HepG2 (cell line): ENCODE data around the gene KRT77. TPM values are rescaled to one million over a fixed set of nuclear protein-coding genes. Genes with fewer than 3 reads are reported as not detected.

Source experiments
- ATAC-seq: fragments of 200-7000 bp; cut with Tn5 transposase; 3 replicates; pipeline ENCODE4 v1.9.1; 2020; ENCODE audit warnings: mild to moderate bottlenecking, moderate library complexity
- BruUV-seq: library from RNA; stranded (reverse); fragments of 400-500 nt; replicated peaks from 2 replicates; lab custom pipeline; 2021; lab: Mats Ljungman, UMichigan
- CTCF ChIA-PET: fragments of 300-600 bp; formaldehyde crosslinking; extraction: SDS; loops from one replicate; lab custom pipeline; 2021; ENCODE audit warnings: low total read pairs, inconsistent platforms, low intra/inter-chr PET ratio; lab: Yijun Ruan, JAX
- POLR2A ChIA-PET: fragments of 350-600 bp; sonication (Branson Sonifier 250); formaldehyde crosslinking; loops from one replicate; lab custom pipeline; 2020; ENCODE audit warnings: antibody characterized with exemption, inconsistent platforms; lab: Yijun Ruan, JAX
- DNase-seq: peaks from one replicate; pipeline ENCODE4 v3.0.0-alpha.2; 2015; ENCODE audit warnings: low spot score
- FAIRE-seq: peaks from 3 replicates; lab custom pipeline; 2011; peaks lifted over from hg19 to GRCh38; lab: Jason Lieb, UNC
- H2AFZ ChIP-seq: one replicate; pipeline ENCODE4 v1.6.1; 2011; ENCODE audit warnings: low read length, inconsistent platforms
- H3K27ac ChIP-seq: fragments of 300-600 bp; 3 replicates; pipeline ENCODE4 v1.8.0; 2011; ENCODE audit warnings: mixed run types, mild to moderate bottlenecking, mixed read lengths, low read length, inconsistent platforms; ENCODE audit not compliant: insufficient read depth; ENCODE audit errors: extremely low read length
- H3K27me3 ChIP-seq, 2 experiments: fragments of 200-600 bp in 1 of 2; 2 replicates in 1 of 2; 3 replicates in 1 of 2; pipeline versions ENCODE4 v1.6.0 to v1.8.0; 2011; ENCODE audit warnings: low read length in 2 of 2, mild to moderate bottlenecking in 2 of 2, moderate library complexity in 2 of 2, inconsistent platforms in 1 of 2; ENCODE audit not compliant: insufficient read depth in 2 of 2, control insufficient read depth in 1 of 2
- H3K36me3 ChIP-seq, 2 experiments: fragments of 200-600 bp in 1 of 2; replicated peaks in 1 of 2; 2 replicates in 1 of 2; 3 replicates in 1 of 2; pipeline versions ENCODE4 v1.5.1 to v1.8.0; 2011; ENCODE audit warnings: low read length in 2 of 2, inconsistent platforms in 1 of 2; ENCODE audit not compliant: insufficient read depth in 2 of 2, control insufficient read depth in 1 of 2
- H3K4me1 ChIP-seq: 2 replicates; pipeline ENCODE4 v1.5.1; 2012; ENCODE audit warnings: low read length, inconsistent platforms; ENCODE audit not compliant: insufficient read depth
- H3K4me2 ChIP-seq: 2 replicates; pipeline ENCODE4 v1.6.0; 2011; ENCODE audit warnings: low read depth, low read length, inconsistent platforms
- H3K4me3 ChIP-seq, 3 experiments: fragments of 200-600 bp in 1 of 3; sonication (generic), shearing (Covaris generic) in 1 of 3; replicated peaks in 1 of 3; 2 replicates each; pipeline ENCODE4 v1.5.1; 2011 to 2016; ENCODE audit warnings: low read length in 3 of 3, inconsistent platforms in 2 of 3, low read depth in 2 of 3, mild to moderate bottlenecking in 2 of 3, control low read depth in 1 of 3, mixed read lengths in 1 of 3; ENCODE audit not compliant: insufficient read depth in 1 of 3
- H3K79me2 ChIP-seq: one replicate; pipeline ENCODE4 v1.6.1; 2011; ENCODE audit warnings: low read length, inconsistent platforms; ENCODE audit not compliant: insufficient read depth
- H3K9ac ChIP-seq: 2 replicates; pipeline ENCODE4 v1.6.0; 2011; ENCODE audit warnings: mild to moderate bottlenecking, low read depth, low read length, inconsistent platforms; ENCODE audit not compliant: insufficient read depth
- H3K9me3 ChIP-seq: 2 replicates; pipeline ENCODE4 v1.5.1; 2012; ENCODE audit warnings: mild to moderate bottlenecking, low read length
- H4K20me1 ChIP-seq: 2 replicates; pipeline ENCODE4 v1.6.0; 2011; ENCODE audit warnings: inconsistent platforms, mild to moderate bottlenecking, low read length, moderate library complexity; ENCODE audit not compliant: insufficient read depth
- GATA4 ChIP-seq: sonication (generic); IDR thresholded peaks from 2 replicates; pipeline ENCODE4 v1.6.1; 2016; ENCODE audit warnings: antibody characterized with exemption, low read depth, borderline replicate concordance
- MED8 ChIP-seq: sonication (generic); formaldehyde crosslinking; IDR thresholded peaks from 2 replicates; pipeline ENCODE4 v1.8.1; 2023; ENCODE audit warnings: mild to moderate bottlenecking, missing genetic modification reagents; ENCODE audit not compliant: insufficient replicate concordance
- NCOA5 ChIP-seq: sonication (generic); formaldehyde crosslinking; IDR thresholded peaks from 2 replicates; pipeline ENCODE4 v1.4.0; 2020; ENCODE audit warnings: missing genetic modification reagents
- PCBP1 ChIP-seq: fragments of 200-400 bp; formaldehyde crosslinking; IDR thresholded peaks from 2 replicates; pipeline ENCODE4 v1.6.1; 2017; ENCODE audit warnings: mild to moderate bottlenecking, low read depth, low read length, borderline replicate concordance
- PITX1 ChIP-seq: sonication (generic); formaldehyde crosslinking; IDR thresholded peaks from 2 replicates; pipeline ENCODE4 v1.5.1; 2020; ENCODE audit warnings: mild to moderate bottlenecking, missing genetic modification reagents
- SMAD3 ChIP-seq: sonication (generic); formaldehyde crosslinking; IDR thresholded peaks from 2 replicates; pipeline ENCODE4 v1.4.0; 2020; ENCODE audit warnings: missing genetic modification reagents
- ZNF230 ChIP-seq: sonication (generic); formaldehyde crosslinking; IDR thresholded peaks from 2 replicates; pipeline ENCODE4 v1.4.0; 2020; ENCODE audit warnings: mild to moderate bottlenecking, missing genetic modification reagents
- ZNF598 ChIP-seq: sonication (generic); formaldehyde crosslinking; IDR thresholded peaks from 2 replicates; pipeline ENCODE4 v1.5.1; 2020; ENCODE audit warnings: mild to moderate bottlenecking, missing genetic modification reagents, borderline replicate concordance
- ZNF660 ChIP-seq: sonication (generic); formaldehyde crosslinking; IDR thresholded peaks from 2 replicates; pipeline ENCODE4 v1.5.1; 2020; ENCODE audit warnings: mild to moderate bottlenecking, low read depth, missing genetic modification reagents, borderline replicate concordance
- WGBS: methylation state at CpG from one replicate; pipeline ENCODE4 v1.1.6; 2017; ENCODE audit warnings: low lambda C conversion rate; 5-methylcytosine and 5-hydroxymethylcytosine counted together
- in situ Hi-C: cut with HindIII; loops from 2 replicates; pipeline ENCODE4 v1.10.0; 2017; ENCODE audit warnings: low pct_unique_long_range_greater_than_20kb; ENCODE audit not compliant: extremely low pct_ligation_motif_present
- intact Hi-C: fragments of 100-400 bp; cut with micrococcal nuclease; formaldehyde crosslinking; loops from one replicate; pipeline ENCODE4 v1.10.0; 2022; ENCODE audit not compliant: unreplicated experiment
- polyA plus RNA-seq, 8 experiments: library from polyadenylated mRNA; depleted of rRNA in 3 of 8; stranded (reverse) in 7 of 8; unstranded in 1 of 8; fragments of >200 nt; fragmentation: Illumina TruSeq in 4 of 8; extraction: Trizol in 4 of 8; gene quantifications; 2 replicates each; pipeline versions ENCODE4 v1.2.1 to v1.2.3, GENCODE V29; 2011 to 2016; ENCODE audit warnings: low read depth in 4 of 8, missing spikeins in 1 of 8, mixed read lengths in 1 of 8; ENCODE audit not compliant: insufficient read depth in 1 of 8
- total RNA-seq, 5 experiments: library from RNA; depleted of rRNA; stranded (reverse); fragments of >200 nt; fragmentation: Illumina TruSeq; extraction: Trizol; gene quantifications; 2 replicates each; pipeline ENCODE4 v1.2.3, GENCODE V29; 2016; ENCODE audit warnings: low read depth in 1 of 5
- TF ChIP-seq, protein P1 (sequence below): IDR thresholded peaks from 2 replicates; pipeline ENCODE4 v1.6.1; 2016; ENCODE audit warnings: missing biosample characterization, missing genetic modification reagents, low read depth
- TF ChIP-seq, protein P2 (sequence below): IDR thresholded peaks from 2 replicates; pipeline ENCODE4 v1.6.1; 2016; ENCODE audit warnings: low read depth, borderline replicate concordance
- TF ChIP-seq, protein P3 (sequence below): sonication (generic); formaldehyde crosslinking; IDR thresholded peaks from 2 replicates; pipeline ENCODE4 v1.8.0; 2022; ENCODE audit warnings: mild to moderate bottlenecking, missing genetic modification reagents, borderline replicate concordance
- TF ChIP-seq, protein P4 (sequence below): sonication (generic); formaldehyde crosslinking; IDR thresholded peaks from 2 replicates; pipeline ENCODE4 v1.5.0; 2020; ENCODE audit warnings: mild to moderate bottlenecking, missing genetic modification reagents, borderline replicate concordance

The KRT77 gene
- total and polyA plus RNA-seq, 2 of the 13 experiments (the other 11 are each of a cell fraction or from before 2014, with no cell fraction given), result not detected

DNA sequence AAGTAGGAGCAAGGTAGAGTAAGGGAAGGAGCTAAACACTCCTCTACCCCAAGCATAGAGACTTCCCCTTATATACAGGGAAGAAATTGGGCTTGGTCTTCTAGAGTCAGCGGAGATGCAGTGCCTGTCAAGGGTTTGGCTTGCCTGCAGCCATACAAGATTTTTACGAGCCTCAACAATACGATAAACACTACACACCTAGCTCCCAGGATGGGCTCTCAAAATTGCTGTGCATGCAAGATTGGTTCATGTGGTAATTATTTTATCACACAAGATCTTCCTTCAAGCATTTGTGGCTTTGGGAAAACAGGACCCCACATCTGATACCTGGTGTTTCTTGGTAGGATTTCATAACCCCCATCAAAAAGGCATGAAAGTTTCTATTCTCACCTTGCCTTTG, 23.0 kb downstream of the KRT77 start, which contains the start of gene KRT1:
Gene KRT1, minus strand, starts transcription at position 45 of the 400 bp plus-strand sequence. CDS start 59 bp downstream, outside the sequence.
- no TSS peak for BruUV-seq
- no peak within 1 kb of the TSS for H3K4me3 ChIP-seq
- H3K9ac ChIP-seq, result no peak within 1 kb of the TSS
- H4K20me1 ChIP-seq, result no peaks in the 10 kb centered on the region
- no peaks in the 10 kb centered on the region for H3K4me1 ChIP-seq
- TF ChIP-seq ZNF660 (CRISPR knock-in tag), result no peak
- no peak for TF ChIP-seq SMAD3 (CRISPR knock-in tag)
- TF ChIP-seq NCOA5 (CRISPR knock-in tag), result no peak
- no peak for TF ChIP-seq PCBP1
- TF ChIP-seq, protein P1, sequence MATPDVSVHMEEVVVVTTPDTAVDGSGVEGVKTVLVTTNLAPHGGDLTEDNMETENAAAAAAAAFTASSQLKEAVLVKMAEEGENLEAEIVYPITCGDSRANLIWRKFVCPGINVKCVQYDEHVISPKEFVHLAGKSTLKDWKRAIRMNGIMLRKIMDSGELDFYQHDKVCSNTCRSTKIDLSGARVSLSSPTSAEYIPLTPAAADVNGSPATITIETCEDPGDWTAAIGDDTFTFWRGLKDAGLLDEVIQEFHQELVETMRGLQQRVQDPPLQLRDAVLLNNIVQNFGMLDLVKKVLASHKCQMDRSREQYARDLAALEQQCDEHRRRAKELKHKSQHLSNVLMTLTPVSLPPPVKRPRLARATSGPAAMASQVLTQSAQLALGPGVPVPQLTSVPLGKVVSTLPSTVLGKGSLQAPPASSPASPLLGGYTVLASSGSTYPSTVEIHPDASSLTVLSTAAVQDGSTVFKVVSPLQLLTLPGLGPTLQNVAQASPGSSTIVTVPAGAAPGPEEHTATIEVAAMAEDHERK (CRISPR knock-in tag), result no peak
- ChIA-PET CTCF (no interaction called here), POLR2A (no interaction called here)
- FAIRE-seq (no peak), DNase-seq (no peak), ATAC-seq (no peak)
- no peak within 1 kb of the TSS for H2AFZ ChIP-seq
- 0% methylated on average over 1 of the region's 3 CpGs for WGBS
- no peaks in the 10 kb centered on the region for H3K36me3 ChIP-seq
- H3K27me3 ChIP-seq, result peaks cover under 1 to 37% of the 10 kb centered on the region in 2 experiments; a peak in 3 of 5 replicates
- no peak within 1 kb of the TSS for H3K4me2 ChIP-seq
- in situ Hi-C loops, result loop anchor here (25.0 kb wide), 1 partner anchor 307 kb away; no protein-coding TSS in a partner anchor
- intact Hi-C loops, result no loop called here
- no peaks in the 10 kb centered on the region for H3K9me3 ChIP-seq
- H3K27ac ChIP-seq, result no peak within 1 kb of the TSS
- no peaks in the 10 kb centered on the region for H3K79me2 ChIP-seq

DNA sequence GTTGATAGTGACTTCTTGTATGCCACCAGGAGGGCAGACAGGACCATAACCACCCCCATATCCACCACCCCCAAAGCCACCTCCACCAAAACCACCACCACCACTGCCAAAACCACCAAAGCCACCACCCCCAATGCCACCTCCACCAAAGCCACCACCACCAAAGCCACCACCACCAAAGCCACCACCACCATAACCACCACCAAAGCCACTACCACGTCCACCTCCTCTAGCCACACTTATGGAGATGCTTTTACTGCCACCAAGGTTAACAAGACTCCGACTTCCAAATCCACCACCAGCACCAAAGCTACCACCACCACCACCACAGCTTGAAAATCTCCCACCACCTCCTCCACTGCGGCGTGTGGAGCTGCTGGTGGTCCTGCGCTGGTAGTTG, 23.4 kb downstream of the KRT77 start:
- Histone ChIP-seq H2AFZ (no peak overlapping the region), H3K9me3 (no peaks in the 10 kb centered on the region), H3K4me3 (no peak overlapping the region), H4K20me1 (no peaks in the 10 kb centered on the region), H3K4me1 (no peaks in the 10 kb centered on the region), H3K27ac (no peak overlapping the region), H3K9ac (no peak overlapping the region), H3K36me3 (no peaks in the 10 kb centered on the region), H3K79me2 (no peaks in the 10 kb centered on the region), H3K4me2 (no peak overlapping the region), H3K27me3 (peaks cover 0 to 38% of the 10 kb centered on the region in 2 experiments; a peak in 2 of 5 replicates)
- no peak for DNase-seq
- ATAC-seq, result no peak
- FAIRE-seq, result no peak
- in situ Hi-C loops, result loop anchor here (25.0 kb wide), 1 partner anchor 307 kb away; no protein-coding TSS in a partner anchor
- CTCF ChIA-PET, result no interaction called here
- intact Hi-C loops, result no loop called here
- 18% methylated on average over 5 of the region's 5 CpGs for WGBS
- POLR2A ChIA-PET, result no interaction called here
- no TSS peak for BruUV-seq
- TF ChIP-seq ZNF230 (CRISPR knock-in tag), result no peak
- TF ChIP-seq, protein P2, sequence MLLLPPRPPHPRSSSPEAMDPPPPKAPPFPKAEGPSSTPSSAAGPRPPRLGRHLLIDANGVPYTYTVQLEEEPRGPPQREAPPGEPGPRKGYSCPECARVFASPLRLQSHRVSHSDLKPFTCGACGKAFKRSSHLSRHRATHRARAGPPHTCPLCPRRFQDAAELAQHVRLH (CRISPR knock-in tag), result no peak
- no peak for TF ChIP-seq MED8 (CRISPR knock-in tag)
- TF ChIP-seq ZNF598 (CRISPR knock-in tag), result no peak
- no peak for TF ChIP-seq GATA4
- no peak for TF ChIP-seq PITX1
- TF ChIP-seq, protein P3, sequence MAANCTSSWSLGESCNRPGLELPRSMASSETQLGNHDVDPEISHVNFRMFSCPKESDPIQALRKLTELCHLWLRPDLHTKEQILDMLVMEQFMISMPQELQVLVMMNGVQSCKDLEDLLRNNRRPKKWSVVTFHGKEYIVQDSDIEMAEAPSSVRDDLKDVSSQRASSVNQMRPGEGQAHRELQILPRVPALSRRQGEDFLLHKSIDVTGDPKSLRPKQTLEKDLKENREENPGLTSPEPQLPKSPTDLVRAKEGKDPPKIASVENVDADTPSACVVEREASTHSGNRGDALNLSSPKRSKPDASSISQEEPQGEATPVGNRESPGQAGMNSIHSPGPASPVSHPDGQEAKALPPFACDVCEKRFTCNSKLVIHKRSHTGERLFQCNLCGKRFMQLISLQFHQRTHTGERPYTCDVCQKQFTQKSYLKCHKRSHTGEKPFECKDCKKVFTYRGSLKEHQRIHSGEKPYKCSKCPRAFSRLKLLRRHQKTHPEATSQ (CRISPR knock-in tag), result no peak
- TF ChIP-seq, protein P4, sequence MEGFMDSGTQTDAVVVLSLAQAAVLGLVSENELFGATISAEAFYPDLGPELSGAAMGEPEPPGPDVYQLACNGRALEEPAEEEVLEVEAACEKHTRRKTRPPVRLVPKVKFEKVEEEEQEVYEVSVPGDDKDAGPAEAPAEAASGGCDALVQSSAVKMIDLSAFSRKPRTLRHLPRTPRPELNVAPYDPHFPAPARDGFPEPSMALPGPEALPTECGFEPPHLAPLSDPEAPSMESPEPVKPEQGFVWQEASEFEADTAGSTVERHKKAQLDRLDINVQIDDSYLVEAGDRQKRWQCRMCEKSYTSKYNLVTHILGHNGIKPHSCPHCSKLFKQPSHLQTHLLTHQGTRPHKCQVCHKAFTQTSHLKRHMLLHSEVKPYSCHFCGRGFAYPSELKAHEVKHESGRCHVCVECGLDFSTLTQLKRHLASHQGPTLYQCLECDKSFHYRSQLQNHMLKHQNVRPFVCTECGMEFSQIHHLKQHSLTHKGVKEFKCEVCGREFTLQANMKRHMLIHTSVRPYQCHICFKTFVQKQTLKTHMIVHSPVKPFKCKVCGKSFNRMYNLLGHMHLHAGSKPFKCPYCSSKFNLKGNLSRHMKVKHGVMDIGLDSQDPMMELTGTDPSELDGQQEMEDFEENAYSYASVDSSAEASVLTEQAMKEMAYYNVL, result no peak
